GM19099 (cell line): ENCODE results near the gene ACTN1.

Experiments used
- POLR2A ChIP-seq: IDR thresholded peaks from 3 replicates; pipeline ENCODE4 v1.6.1; 2011; ENCODE audit warnings: low read depth; ENCODE audit not compliant: insufficient read length; ENCODE audit errors: extremely low read depth

Gene ACTN1

GRCh38 chr14:68979021-68979721 is at the start of gene ACTN1:
Gene ACTN1, minus strand, starts transcription at chr14:68979302. Its CDS starts 246 bp downstream, at chr14:68979056.
- peak; percentile 41 for TF ChIP-seq POLR2A

DNA sequence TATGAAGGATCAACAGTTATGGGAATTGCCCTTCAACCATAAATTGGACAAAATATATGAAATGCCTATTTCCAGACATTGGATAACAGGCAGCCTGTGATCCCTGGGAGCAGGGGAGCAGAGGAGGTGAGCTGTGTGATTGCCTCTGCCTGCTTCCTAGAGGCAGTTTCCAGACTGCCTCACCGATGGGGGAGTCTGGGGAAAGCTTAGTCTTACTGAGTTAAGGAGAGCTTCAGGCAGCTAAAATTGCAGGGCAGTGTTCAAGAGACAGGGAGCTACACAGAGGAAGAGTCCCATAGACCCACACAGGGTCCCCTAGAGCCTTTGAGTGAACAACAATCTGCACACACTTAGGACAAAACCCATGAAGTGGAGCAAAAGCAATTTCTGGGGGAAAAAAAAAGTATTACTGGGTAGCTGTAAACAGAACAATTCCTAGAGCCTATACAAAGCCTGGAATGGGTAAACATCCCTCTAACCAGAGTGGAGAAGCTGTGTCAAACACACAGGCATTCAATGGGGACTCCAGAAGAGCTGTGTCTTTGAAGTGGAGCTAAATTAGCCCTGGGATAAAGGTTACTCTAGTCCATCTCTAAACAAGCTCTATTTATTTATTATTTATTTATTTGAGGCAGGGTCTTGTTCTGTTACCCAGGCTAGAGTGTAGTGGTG is 48.3 kb upstream of the ACTN1 start:
- TF ChIP-seq POLR2A = no peak

- TF ChIP-seq POLR2A = no peak
Measured at GRCh38 chr14:69023035-69023434, 43.9 kb upstream of the ACTN1 start.

DNA sequence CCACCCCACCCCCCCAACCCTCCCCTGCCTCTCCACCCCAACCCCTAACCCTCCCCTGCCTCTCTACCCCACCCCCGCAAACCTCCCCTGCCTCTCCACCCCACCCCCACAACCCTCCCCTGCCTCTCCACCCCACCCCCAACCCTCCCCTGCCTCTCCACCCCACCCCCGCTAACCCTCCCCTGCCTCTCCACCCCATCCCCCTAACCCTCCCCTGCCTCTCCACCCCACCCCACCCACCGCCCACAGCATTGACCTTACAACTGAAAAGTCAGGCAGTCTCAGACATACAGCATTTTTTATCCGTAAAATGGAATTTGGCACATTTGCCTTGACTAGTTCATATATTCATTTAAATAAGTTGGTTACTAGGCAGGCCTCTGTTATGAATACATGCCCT is 38.6 kb upstream of the ACTN1 start:
- no peak for TF ChIP-seq POLR2A

DNA sequence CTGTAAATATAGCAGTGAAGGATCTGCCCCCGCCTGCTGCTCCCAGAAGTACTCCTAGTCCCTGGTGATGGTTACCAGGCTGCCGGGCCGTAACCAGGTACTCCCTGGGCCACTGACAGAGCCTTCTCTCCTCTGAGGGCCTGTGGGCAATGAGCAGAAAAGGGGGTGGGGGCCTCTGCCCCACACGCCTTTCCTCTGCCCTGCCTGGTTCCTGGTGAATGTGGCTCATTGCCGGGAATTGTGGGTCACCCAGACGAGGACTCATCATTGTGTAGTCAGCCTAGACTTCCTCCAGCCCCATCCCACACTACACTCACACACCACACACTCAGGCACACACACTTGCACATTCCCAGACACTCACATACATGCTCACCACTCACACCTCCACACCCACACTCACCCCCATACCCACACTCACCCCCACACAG is 35.7 kb upstream of the ACTN1 start:
- no peak for TF ChIP-seq POLR2A

DNA sequence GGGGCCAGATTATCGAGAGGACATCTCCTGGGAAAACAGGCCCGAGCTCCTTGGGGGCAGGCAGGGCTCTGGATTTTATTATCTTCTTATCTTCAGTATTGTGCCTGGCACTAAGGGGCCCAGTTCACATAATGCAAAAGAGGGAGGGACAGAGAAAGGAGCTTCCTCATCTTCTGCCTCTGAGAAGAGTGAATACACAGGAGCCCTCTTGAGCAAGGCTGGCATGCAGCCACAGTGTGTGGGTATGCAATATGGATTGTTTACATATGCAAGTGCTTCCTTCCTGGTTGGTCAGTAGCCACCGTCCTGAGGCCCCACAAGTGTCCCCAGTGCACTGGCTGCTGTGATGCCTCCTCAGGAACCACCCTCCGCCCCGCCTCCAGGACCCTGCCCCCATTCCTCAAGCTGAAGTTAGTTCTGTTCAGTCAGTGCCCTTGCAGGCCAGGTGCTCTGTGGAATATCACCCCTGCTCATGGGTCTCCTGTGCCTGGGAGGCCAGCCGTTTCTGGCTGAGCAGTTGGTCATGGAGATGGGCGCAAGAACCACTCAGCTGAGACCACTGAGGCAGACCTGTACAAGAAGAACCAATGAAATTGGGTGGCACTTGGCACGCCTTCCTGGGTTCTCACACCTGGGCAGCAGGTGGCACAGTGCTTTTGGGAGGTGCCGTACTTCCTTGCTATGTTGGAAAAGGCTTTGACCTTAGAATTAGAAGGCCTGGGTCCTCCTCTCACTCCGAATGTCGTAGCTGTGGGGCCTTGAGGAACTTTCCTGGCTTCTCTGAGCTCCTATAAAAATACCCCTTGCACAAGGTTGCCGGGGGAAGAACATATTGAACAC is 35.1 kb upstream of the ACTN1 start:
- no peak for TF ChIP-seq POLR2A

- TF ChIP-seq POLR2A = no peak
Measured at GRCh38 chr14:69012256-69012953, 33.3 kb upstream of the ACTN1 start.

DNA sequence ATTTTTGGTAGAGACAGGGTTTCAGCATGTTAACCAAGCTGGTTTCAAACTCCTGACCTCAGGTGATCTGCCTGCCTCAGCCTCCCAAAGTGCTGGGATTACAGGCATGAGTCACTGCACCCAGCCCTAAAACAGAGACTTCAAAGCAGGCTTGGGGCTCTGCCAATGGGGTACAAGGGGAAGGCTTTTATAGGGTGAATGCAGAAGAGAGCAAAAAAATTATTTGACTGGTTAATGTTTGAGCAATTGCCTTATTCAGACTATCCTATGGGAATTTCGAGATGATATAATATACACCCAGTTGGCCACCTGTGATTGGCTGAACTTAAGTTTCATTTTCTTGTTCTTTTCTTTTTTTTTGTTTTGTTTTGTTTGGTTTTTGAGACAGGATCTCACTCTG is 31.5 kb upstream of the ACTN1 start:
- TF ChIP-seq POLR2A = no peak

DNA sequence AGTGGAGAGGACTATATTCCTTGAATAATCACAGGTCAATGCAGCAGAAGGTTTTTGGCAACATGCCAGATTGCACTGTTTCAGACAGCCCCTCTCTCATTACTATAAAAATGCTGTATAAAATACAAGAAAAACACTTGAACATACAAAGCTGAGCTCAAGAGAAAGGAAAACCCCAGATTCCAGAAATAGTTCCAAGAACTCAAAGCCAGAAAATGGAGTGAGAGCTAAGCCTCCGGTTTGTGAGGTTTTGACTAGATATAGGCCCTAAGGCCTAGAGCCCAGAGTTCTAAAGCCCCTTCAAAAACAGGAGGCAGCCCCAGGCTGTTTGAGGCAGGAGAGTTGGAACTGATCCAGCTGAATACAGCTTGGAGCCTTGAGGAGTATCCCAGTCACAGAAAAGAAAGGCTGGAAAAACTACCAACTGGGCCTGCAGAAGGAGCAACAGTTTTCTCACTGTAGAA is 29.4 kb upstream of the ACTN1 start:
- TF ChIP-seq POLR2A = no peak

DNA sequence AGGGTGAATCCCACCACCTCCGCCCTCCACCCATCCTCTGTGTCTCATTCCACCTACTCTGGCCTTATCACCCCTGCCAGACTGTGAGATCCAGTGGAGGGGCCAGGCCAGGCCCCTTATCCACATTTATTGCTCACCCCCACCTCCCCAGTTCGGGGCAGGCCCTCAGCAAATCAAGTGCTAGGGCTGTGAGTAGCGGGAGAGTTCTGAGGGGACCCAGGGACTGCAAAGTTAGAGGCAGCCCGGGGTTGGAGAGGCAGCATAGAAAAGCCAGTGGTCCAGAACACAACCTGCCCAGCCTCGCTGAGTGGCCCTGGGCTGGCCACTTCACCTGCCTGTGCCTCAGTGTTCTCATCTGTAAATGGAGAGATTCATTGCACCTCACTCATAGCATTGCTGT is 27.2 kb upstream of the ACTN1 start:
- no peak for TF ChIP-seq POLR2A

DNA sequence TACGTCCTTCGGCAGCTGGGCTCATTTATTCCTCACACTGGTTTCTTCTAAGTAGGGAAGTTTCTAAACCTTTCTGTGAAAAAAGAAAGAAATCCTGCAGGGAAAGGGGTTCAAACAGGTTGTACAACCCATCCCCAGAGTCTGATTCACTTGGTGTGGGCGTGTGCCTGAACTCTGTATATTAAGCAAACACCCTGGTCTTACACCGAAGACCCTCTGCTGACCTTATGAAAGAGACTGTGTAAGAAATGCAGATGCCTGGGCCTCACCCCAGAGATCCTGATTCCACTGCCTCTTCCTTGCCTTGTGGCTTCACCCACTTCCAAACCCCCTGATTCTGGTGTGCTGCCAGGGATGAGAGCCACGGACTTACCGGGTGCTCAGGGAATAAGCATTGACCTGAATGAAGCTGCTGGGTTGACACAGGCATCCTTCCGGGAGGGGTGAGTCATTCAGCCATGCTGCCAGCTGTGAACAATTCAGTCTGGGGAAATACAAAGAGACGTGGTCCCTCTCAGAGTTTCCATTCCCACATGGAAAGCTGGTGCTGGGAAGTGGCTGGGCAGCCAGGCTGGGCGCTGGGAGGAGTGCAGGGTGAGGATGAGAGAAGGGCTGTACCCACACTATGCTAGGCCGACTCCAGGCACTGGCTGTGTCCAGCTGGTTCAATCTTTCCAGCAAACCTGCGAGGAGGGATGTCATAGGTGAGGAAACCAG is 26.5 kb upstream of the ACTN1 start:
- TF ChIP-seq POLR2A = no peak

DNA sequence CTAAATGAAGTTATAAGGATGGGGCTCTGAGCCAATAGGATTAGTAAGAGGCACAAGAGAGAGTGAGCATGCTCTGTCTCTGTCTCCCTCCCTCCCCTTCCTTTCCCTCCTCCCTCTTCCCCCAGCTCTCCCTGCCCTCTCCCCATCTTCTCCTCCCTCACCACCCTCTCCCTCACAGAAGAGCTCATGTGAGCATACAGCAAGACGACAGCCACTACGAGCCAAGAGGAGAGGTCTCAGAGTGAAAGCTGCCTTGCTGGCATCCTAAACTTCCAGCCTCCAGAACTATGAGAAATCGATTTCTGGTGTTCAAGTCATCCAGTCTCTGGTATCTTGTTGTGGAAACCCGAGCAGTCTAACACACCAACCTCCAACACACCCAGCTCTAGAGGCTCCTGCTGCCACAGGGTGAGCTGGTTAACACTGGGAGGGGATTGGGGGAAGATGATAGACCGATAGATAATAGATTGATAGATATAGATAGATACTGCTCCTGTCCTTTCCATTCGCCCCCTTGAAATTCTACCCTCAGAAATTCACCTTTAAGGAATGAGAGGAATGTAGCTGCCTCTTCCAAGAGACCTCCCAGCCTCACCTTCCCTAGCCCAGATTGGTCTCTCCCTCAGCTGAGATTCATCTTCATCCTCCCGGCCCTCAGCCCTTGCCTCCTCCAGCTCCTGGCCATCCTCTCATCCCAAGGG is 25.8 kb upstream of the ACTN1 start:
- TF ChIP-seq POLR2A = no peak

- no peak for TF ChIP-seq POLR2A
Measured at GRCh38 chr14:69003626-69004025, 24.5 kb upstream of the ACTN1 start.

DNA sequence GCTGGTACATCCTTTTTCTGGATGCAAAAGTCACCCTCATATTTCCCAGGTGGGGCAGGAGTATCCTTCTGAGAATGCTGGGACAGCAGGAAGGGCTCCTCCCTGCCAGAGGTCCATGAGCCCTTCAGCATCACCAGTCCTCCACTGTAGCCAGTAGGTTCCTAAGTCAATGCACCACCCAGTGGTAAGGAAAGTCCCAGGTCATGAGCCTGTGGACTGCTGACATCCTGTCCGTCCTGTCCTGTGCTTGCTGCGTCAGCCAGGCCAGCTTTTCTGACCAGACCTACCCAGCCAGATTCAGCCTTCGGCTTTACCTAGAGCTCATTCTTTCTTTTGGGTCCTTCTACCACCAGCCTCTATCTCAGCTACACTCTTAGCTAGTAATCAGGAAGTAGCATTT is 23.0 kb upstream of the ACTN1 start:
- TF ChIP-seq POLR2A = no peak

GRCh38 chr14:69001375-69001774 is 22.3 kb upstream of the ACTN1 start:
- TF ChIP-seq POLR2A = no peak
